ENCODE results near the gene PRDX5.

Gene PRDX5

DNA sequence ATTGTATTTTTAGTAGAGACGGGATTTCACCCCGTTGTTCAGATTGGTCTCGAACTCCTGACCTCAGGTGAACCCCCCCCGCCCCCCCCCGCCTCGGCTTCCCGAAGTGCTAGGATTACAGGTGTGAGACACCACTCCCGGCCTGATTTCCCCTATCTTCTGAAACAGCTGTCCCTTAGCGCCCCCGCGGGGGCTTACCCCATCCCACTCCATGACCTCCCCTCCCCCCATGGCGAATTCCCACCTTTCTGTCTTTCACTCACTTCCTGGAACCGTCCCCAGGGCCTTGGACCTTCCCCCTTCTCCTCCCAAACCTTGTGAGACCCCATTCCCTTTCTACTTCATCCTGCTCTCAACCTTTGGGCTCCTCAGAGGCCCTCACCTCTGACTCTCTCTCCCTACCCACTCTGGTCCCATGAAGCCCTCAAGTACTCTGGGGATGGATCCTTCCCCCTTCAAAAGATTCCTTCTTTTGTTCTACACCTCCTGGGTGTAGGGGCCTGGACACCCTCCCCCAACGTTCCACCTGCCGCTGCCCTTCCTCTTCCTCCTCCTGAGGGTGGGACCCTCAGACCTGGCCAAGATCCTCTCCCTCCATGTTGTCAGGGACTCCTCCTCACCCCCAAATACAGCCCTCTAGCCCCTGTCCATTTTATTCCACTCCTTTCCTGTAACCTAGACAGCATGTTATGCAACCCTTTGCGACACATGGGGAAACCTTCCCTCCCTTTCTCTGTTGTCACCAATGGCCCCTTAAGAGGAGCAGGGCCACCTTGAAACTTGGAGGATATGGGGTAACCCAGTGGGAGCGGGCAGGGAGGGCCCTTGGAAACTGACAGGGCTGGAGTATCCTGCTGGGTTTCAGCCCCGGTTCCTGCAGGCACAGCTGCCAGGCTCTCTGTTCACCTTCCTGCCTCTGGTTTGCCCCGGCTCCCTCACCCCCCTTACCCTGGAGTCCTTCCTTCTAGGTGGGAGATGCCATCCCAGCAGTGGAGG is 1.1 kb downstream of the PRDX5 start:
- TF ChIP-seq, protein P1, sequence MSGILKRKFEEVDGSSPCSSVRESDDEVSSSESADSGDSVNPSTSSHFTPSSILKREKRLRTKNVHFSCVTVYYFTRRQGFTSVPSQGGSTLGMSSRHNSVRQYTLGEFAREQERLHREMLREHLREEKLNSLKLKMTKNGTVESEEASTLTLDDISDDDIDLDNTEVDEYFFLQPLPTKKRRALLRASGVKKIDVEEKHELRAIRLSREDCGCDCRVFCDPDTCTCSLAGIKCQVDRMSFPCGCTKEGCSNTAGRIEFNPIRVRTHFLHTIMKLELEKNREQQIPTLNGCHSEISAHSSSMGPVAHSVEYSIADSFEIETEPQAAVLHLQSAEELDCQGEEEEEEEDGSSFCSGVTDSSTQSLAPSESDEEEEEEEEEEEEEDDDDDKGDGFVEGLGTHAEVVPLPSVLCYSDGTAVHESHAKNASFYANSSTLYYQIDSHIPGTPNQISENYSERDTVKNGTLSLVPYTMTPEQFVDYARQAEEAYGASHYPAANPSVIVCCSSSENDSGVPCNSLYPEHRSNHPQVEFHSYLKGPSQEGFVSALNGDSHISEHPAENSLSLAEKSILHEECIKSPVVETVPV (CRISPR knock-in tag; IDR thresholded peaks at IDR 0.05): no peak
- TF ChIP-seq, protein P2, sequence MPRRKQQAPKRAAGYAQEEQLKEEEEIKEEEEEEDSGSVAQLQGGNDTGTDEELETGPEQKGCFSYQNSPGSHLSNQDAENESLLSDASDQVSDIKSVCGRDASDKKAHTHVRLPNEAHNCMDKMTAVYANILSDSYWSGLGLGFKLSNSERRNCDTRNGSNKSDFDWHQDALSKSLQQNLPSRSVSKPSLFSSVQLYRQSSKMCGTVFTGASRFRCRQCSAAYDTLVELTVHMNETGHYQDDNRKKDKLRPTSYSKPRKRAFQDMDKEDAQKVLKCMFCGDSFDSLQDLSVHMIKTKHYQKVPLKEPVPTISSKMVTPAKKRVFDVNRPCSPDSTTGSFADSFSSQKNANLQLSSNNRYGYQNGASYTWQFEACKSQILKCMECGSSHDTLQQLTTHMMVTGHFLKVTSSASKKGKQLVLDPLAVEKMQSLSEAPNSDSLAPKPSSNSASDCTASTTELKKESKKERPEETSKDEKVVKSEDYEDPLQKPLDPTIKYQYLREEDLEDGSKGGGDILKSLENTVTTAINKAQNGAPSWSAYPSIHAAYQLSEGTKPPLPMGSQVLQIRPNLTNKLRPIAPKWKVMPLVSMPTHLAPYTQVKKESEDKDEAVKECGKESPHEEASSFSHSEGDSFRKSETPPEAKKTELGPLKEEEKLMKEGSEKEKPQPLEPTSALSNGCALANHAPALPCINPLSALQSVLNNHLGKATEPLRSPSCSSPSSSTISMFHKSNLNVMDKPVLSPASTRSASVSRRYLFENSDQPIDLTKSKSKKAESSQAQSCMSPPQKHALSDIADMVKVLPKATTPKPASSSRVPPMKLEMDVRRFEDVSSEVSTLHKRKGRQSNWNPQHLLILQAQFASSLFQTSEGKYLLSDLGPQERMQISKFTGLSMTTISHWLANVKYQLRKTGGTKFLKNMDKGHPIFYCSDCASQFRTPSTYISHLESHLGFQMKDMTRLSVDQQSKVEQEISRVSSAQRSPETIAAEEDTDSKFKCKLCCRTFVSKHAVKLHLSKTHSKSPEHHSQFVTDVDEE (CRISPR knock-in tag; IDR thresholded peaks at IDR 0.05): no peak
- TF ChIP-seq CSDC2 (CRISPR knock-in tag; IDR thresholded peaks at IDR 0.05) (no peak), TOX (CRISPR knock-in tag; IDR thresholded peaks at IDR 0.05; ENCODE audit: borderline replicate concordance) (no peak), ZFP30 (CRISPR knock-in tag; IDR thresholded peaks at IDR 0.05) (no peak), ESRRG (CRISPR knock-in tag; IDR thresholded peaks at IDR 0.05) (no peak)
- ATAC-seq: no peak

DNA sequence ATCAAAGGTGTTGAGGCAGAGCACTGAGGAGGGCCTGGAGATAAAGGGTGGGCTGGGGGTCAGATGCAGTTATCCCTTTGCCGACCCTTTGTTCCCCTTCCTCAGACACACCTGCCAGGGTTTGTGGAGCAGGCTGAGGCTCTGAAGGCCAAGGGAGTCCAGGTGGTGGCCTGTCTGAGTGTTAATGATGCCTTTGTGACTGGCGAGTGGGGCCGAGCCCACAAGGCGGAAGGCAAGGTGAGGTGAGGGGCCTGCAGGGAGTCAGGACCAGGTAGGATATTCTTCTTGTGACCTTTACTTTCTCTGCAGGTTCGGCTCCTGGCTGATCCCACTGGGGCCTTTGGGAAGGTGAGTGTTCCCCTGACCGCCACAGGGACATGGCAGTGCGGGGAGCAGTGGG is 2.6 kb downstream of the PRDX5 start:
- TF ChIP-seq ISL1 (CRISPR knock-in tag; IDR thresholded peaks at IDR 0.05): no peak
- TF ChIP-seq GLIS3 (CRISPR knock-in tag; IDR thresholded peaks at IDR 0.05): no peak
- TF ChIP-seq RARB (CRISPR knock-in tag; IDR thresholded peaks at IDR 0.05): no peak
- TF ChIP-seq ARNTL (CRISPR knock-in tag; IDR thresholded peaks at IDR 0.05; ENCODE audit: borderline replicate concordance, low read depth): no peak
- no peak for TF ChIP-seq PPARA (CRISPR knock-in tag; IDR thresholded peaks at IDR 0.05; ENCODE audit: borderline replicate concordance)
- TF ChIP-seq, protein P1 (CRISPR knock-in tag; IDR thresholded peaks at IDR 0.05): no peak
- TF ChIP-seq TCF4 (CRISPR knock-in tag; IDR thresholded peaks at IDR 0.05; ENCODE audit: borderline replicate concordance): no peak
- TF ChIP-seq SNAI2 (CRISPR knock-in tag; IDR thresholded peaks at IDR 0.05): no peak
- TF ChIP-seq TOX (CRISPR knock-in tag; IDR thresholded peaks at IDR 0.05; ENCODE audit: borderline replicate concordance): no peak
- TF ChIP-seq ESRRG (CRISPR knock-in tag; IDR thresholded peaks at IDR 0.05): no peak
- no peak for TF ChIP-seq ZNF8 (CRISPR knock-in tag; IDR thresholded peaks at IDR 0.05)
- TF ChIP-seq, protein P2 (CRISPR knock-in tag; IDR thresholded peaks at IDR 0.05): no peak
- ATAC-seq: no peak

DNA sequence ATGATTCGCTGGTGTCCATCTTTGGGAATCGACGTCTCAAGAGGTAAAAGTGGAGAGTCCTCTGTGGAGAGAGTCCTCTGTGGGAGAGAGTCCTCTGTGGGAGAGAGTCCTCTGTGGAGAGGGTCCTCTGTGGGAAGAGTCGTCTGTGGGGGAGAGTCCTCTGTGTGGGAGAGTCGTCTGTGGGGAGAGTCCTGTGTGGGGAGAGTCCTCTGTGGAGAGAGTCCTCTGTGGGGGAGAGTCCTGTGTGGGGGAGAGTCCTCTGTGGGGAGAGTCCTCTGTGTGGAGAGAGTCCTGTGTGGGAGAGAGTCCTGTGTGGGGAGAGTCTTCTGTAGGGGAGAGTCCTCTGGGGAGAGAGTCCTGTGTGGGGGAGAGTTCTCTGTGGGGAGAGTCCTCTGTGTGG is 3.1 kb downstream of the PRDX5 start:
- TF ChIP-seq, protein P3, sequence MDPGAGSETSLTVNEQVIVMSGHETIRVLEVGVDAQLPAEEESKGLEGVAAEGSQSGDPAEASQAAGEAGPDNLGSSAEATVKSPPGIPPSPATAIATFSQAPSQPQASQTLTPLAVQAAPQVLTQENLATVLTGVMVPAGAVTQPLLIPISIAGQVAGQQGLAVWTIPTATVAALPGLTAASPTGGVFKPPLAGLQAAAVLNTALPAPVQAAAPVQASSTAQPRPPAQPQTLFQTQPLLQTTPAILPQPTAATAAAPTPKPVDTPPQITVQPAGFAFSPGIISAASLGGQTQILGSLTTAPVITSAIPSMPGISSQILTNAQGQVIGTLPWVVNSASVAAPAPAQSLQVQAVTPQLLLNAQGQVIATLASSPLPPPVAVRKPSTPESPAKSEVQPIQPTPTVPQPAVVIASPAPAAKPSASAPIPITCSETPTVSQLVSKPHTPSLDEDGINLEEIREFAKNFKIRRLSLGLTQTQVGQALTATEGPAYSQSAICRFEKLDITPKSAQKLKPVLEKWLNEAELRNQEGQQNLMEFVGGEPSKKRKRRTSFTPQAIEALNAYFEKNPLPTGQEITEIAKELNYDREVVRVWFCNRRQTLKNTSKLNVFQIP (CRISPR knock-in tag; IDR thresholded peaks at IDR 0.05; ENCODE audit: borderline replicate concordance, low read depth): no peak
- TF ChIP-seq, protein P1 (CRISPR knock-in tag; IDR thresholded peaks at IDR 0.05): no peak
- no peak for TF ChIP-seq ISL1 (CRISPR knock-in tag; IDR thresholded peaks at IDR 0.05)
- no peak for TF ChIP-seq ZNF565 (CRISPR knock-in tag; conservative IDR thresholded peaks at IDR 0.05; ENCODE audit: low read depth)
- no peak for TF ChIP-seq ZNF8 (CRISPR knock-in tag; IDR thresholded peaks at IDR 0.05)

More for the DNA sequence above, 3.1 kb downstream of the PRDX5 start:
- no peak for ATAC-seq

Measured in SK-N-SH treated with all-trans-retinoic acid at 6 μM for 48 hours (cell line).